Subcutaneous abdominal adipose tissue (tissue), 5 donors: ENCODE results near the gene GNAS.

Experiments used
- H3K27ac ChIP-seq: one replicate; pipeline ENCODE4 v1.7.0; 2013; ENCODE audit warnings: low read depth, mild to moderate bottlenecking, inconsistent platforms, low read length, moderate library complexity
- H3K27me3 ChIP-seq, 5 donors: one replicate each; pipeline ENCODE4 v1.7.0; 2013; ENCODE audit warnings: low read length in 5 of 5, inconsistent platforms in 1 of 5; ENCODE audit not compliant: control insufficient read depth in 5 of 5, insufficient read depth in 4 of 5
- H3K36me3 ChIP-seq, 5 donors: one replicate each; pipeline ENCODE4 v1.7.0; 2013; ENCODE audit warnings: low read length in 5 of 5; ENCODE audit not compliant: control insufficient read depth in 5 of 5, insufficient read depth in 5 of 5
- H3K4me1 ChIP-seq, 5 donors: one replicate each; pipeline ENCODE4 v1.7.0; 2013; ENCODE audit warnings: low read length in 5 of 5, mild to moderate bottlenecking in 3 of 5, moderate library complexity in 1 of 5; ENCODE audit not compliant: control insufficient read depth in 5 of 5, insufficient read depth in 5 of 5
- H3K4me3 ChIP-seq, 5 donors: one replicate each; pipeline ENCODE4 v1.7.0; 2013; ENCODE audit warnings: low read length in 5 of 5, low read depth in 1 of 5
- H3K9ac ChIP-seq, 5 donors: one replicate each; pipeline ENCODE4 v1.7.0; 2013; ENCODE audit warnings: low read length in 5 of 5, mild to moderate bottlenecking in 4 of 5, moderate library complexity in 3 of 5
- H3K9me3 ChIP-seq, 5 donors: one replicate each; pipeline ENCODE4 v1.7.0; 2013; ENCODE audit warnings: low read length in 5 of 5; ENCODE audit not compliant: control insufficient read depth in 5 of 5
- donor health status: healthy.
- donor health status: healthy.
- donor health status: healthy.
- donor health status: healthy.
- donor health status: healthy.

GNAS gene

GRCh38 chr20:58953050-58953449 is 100.5 kb downstream of the GNAS start:
- Histone ChIP-seq H3K36me3 (no peaks in the 10 kb centered on the region), H3K4me1 (no peaks in the 10 kb centered on the region), H3K27ac (no peak overlapping the region), H3K4me3 (no peak overlapping the region), H3K27me3 (peaks cover 0 to 3% (median 0%) of the 10 kb centered on the region in 5 donors), H3K9ac (no peak overlapping the region), H3K9me3 (no peaks in the 10 kb centered on the region)

- Histone ChIP-seq H3K4me1 (no peaks in the 10 kb centered on the region), H3K27me3 (no peaks in the 10 kb centered on the region), H3K9ac (no peak overlapping the region), H3K36me3 (no peaks in the 10 kb centered on the region), H3K9me3 (no peaks in the 10 kb centered on the region), H3K27ac (no peak overlapping the region), H3K4me3 (no peak overlapping the region)
Observed at GRCh38 chr20:58956078-58956477, 103.6 kb downstream of the GNAS start.

GRCh38 chr20:58959652-58960051 is 107.1 kb downstream of the GNAS start:
- Histone ChIP-seq H3K4me1 (no peaks in the 10 kb centered on the region), H3K36me3 (no peaks in the 10 kb centered on the region), H3K9me3 (no peaks in the 10 kb centered on the region), H3K9ac (no peak overlapping the region), H3K27me3 (no peaks in the 10 kb centered on the region), H3K4me3 (no peak overlapping the region), H3K27ac (no peak overlapping the region)
